Temporal lobe (tissue), 1 donor: ENCODE results near the gene REXO4. TPM values are rescaled to one million over a fixed set of nuclear protein-coding genes. Genes with fewer than 3 reads are reported as not detected.

Experiments used
- total RNA-seq: library from RNA; depleted of rRNA; stranded (reverse); fragments of >200 nt; gene quantifications from one replicate; pipeline ENCODE4 v1.2.3, GENCODE V29; 2014

Gene REXO4
- total RNA-seq, 1 donor from 2014 or later: 13.5 TPM

Other genes starting within 250 kb of the REXO4 start
- gene OBP2B, start 208.8 kb downstream of the REXO4 start, total RNA-seq: not detected
- gene ABO, start 142.8 kb downstream of the REXO4 start, total RNA-seq: not detected
- gene SURF6, start 81.8 kb downstream of the REXO4 start, total RNA-seq: 14.8 TPM
- gene MED22, start 69.9 kb downstream of the REXO4 start, total RNA-seq: 20.2 TPM
- 837 TPM for gene RPL7A, start 69.8 kb downstream of the REXO4 start, total RNA-seq
- gene SURF1, start 61.5 kb downstream of the REXO4 start, total RNA-seq: 10.6 TPM
- 11.8 TPM for gene SURF2, start 61.5 kb downstream of the REXO4 start, total RNA-seq
- gene SURF4, start 42.0 kb downstream of the REXO4 start, total RNA-seq: 54.1 TPM
- gene STKLD1, start 41.6 kb downstream of the REXO4 start, total RNA-seq: 1.2 TPM
- 2.2 TPM for gene ADAMTS13, start 4.4 kb upstream of the REXO4 start, total RNA-seq
- gene CACFD1, start 42.0 kb upstream of the REXO4 start, total RNA-seq: 19.4 TPM
- 9.3 TPM for gene SLC2A6, start 61.1 kb upstream of the REXO4 start, total RNA-seq
- not detected for gene MYMK, start 106.9 kb upstream of the REXO4 start, total RNA-seq
- 2.7 TPM for gene ADAMTSL2, start 116.7 kb upstream of the REXO4 start, total RNA-seq
- 18.9 TPM for gene FAM163B, start 191.4 kb upstream of the REXO4 start, total RNA-seq
- gene DBH, start 218.4 kb upstream of the REXO4 start, total RNA-seq: not detected